Activated naive CD8-positive, alpha-beta T cell treated with anti-CD3 and anti-CD28 coated beads, Interleukin-2, amount 10 ng/mL, durations not matched to agents 7 days and 5 days (primary cell): Measurements from ENCODE around the gene SWAP70. TPM values are rescaled to one million over a fixed set of nuclear protein-coding genes. Genes with fewer than 3 reads are reported as not detected.

ENCODE experiments used
- ATAC-seq: fragments of 150-1000 bp; cut with Tn5 transposase; one replicate; pipeline ENCODE4 v1.10.0; 2021; ENCODE audit warnings: low read depth, moderate library complexity
- POLR2A ChIA-PET: fragments of 350-600 bp; sonication (Branson Sonifier 250); formaldehyde crosslinking; loops from one replicate; lab custom pipeline; 2021; ENCODE audit warnings: antibody characterized with exemption; lab: Charles Lee
- DNase-seq: peaks from one replicate; pipeline ENCODE4 v3.0.0; 2021
- H3K27ac Mint-ChIP-seq: one replicate; pipeline ENCODE4 v1.8.0; 2022; ENCODE audit warnings: mild to moderate bottlenecking, mixed read lengths
- H3K27me3 Mint-ChIP-seq: one replicate; pipeline ENCODE4 v1.8.0; 2022; ENCODE audit warnings: mild to moderate bottlenecking, moderate library complexity, mixed read lengths
- H3K36me3 Mint-ChIP-seq: one replicate; pipeline ENCODE4 v1.8.0; 2021; ENCODE audit warnings: mild to moderate bottlenecking, mixed read lengths
- H3K4me1 Mint-ChIP-seq: one replicate; pipeline ENCODE4 v1.8.0; 2021; ENCODE audit warnings: mixed read lengths
- H3K4me3 Mint-ChIP-seq: one replicate; pipeline ENCODE4 v1.8.0; 2022; ENCODE audit warnings: mild to moderate bottlenecking, moderate library complexity, mixed read lengths
- H3K9me3 Mint-ChIP-seq: one replicate; pipeline ENCODE4 v1.8.0; 2021; ENCODE audit warnings: mixed read lengths
- total RNA-seq, 2 experiments: library from RNA; stranded (reverse); gene quantifications; one replicate each; pipeline ENCODE4 v1.2.3, GENCODE V29; 2021

The SWAP70 gene
- total RNA-seq, 2 experiments from 2014 or later: 9.4 to 10.6 TPM

DNA sequence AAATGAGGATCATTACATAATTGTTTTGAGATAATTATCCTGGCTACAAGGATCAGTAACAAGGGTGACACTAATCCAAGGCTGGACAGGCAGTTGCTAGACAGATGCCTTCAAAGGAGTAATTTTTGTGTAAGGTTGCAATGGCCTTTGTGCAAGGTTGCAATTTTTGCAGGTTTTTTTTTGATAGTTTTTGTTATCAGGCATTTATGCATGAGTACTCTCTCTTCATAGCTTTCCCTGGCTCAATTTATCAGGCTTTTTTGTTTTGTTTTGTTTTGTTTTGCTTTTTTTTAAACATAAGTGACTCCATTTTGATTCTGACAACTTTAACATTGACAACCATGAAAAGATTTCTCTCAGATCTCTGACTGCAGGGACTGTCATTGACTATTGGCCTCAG is 110.2 kb downstream of the SWAP70 start:
- Mint-ChIP-seq H3K4me1 (peaks cover 3% of the 10 kb centered on the region), H3K27me3 (no peaks in the 10 kb centered on the region), H3K36me3 (no peaks in the 10 kb centered on the region), H3K27ac (no peak overlapping the region), H3K4me3 (no peak overlapping the region), H3K9me3 (peaks cover under 1% of the 10 kb centered on the region)
- no peak for ATAC-seq
- POLR2A ChIA-PET: no interaction called here
- no peak for DNase-seq

DNA sequence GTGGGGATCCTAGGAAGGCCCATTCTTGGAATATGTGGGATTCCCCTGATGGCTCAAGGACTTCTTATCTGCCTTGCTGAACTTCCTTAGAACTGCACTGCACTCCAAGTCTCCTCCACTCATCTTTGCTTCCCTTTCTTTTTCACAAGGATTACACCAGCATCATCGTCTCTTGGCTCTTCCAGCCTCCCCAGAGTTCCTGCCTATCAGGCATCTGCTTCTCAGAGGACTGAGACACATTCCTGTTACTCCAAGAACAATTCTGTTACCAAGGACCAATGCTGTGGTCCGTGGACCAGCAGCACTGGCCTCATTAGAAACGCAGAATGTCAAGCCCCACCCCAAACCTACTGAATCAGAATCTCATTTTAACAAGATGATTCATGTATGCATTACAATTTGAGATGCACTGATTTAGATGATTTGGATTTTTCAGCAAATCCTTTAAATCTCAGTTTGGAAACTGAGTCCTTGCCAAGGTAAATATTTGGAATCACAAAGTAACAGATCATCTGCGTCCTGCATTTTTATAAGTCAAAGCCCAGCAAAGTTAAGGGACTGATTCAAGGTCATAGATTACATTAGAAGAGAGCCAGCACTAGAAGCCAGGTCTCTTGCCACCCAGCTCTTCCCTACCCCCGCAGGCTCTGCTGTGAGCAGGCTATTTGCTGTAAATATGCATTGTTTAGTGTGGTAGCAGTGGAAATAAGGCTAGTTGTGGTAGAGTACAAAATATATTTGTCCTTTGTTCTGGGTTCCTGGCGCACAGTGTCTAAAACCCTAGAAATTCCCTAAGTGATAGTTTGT is 110.9 kb downstream of the SWAP70 start:
- Mint-ChIP-seq H3K9me3 (no peaks in the 10 kb centered on the region), H3K4me1 (peaks cover 3% of the 10 kb centered on the region), H3K4me3 (no peak overlapping the region), H3K36me3 (no peaks in the 10 kb centered on the region), H3K27me3 (no peaks in the 10 kb centered on the region), H3K27ac (no peak overlapping the region)
- no peak for ATAC-seq
- POLR2A ChIA-PET: no interaction called here
- no peak for DNase-seq

DNA sequence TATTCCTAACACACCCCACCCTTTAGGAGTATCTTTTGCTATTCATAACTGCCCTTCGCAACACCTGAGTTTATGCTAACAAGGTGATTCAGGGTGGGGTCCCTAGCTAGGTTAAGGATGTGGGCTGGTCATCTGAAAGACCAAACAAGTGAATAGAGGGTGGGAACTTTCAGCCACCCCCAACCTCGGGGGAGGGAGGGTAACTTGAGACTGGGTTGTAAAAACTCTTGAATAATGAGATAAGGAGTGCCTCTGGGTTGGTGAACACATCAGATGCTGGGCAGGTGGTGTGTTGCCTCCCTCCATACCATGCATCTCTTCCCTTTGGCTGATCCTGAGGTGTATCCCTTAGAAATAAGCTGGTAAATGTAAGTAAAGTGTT is 111.5 kb downstream of the SWAP70 start:
- Mint-ChIP-seq H3K9me3 (no peaks in the 10 kb centered on the region), H3K27me3 (no peaks in the 10 kb centered on the region), H3K4me1 (peaks cover 3% of the 10 kb centered on the region), H3K36me3 (peaks cover 2% of the 10 kb centered on the region), H3K4me3 (no peak overlapping the region), H3K27ac (no peak overlapping the region)
- no peak for ATAC-seq
- DNase-seq: no peak
- POLR2A ChIA-PET: no interaction called here

- POLR2A ChIA-PET: no interaction called here
- ATAC-seq (no peak), DNase-seq (no peak)
- Mint-ChIP-seq H3K36me3 (peaks cover 4% of the 10 kb centered on the region), H3K27ac (no peak overlapping the region), H3K4me3 (no peak overlapping the region), H3K4me1 (peaks cover 3% of the 10 kb centered on the region), H3K27me3 (no peaks in the 10 kb centered on the region), H3K9me3 (no peaks in the 10 kb centered on the region)
These were observed 112.3 kb downstream of the SWAP70 start for GRCh38 chr11:9776203-9776602.

GRCh38 chr11:9777066-9777465 is 113.2 kb downstream of the SWAP70 start:
- Mint-ChIP-seq H3K4me3 (no peak overlapping the region), H3K36me3 (peaks cover 4% of the 10 kb centered on the region), H3K27me3 (no peaks in the 10 kb centered on the region), H3K9me3 (no peaks in the 10 kb centered on the region), H3K27ac (no peak overlapping the region), H3K4me1 (no peaks in the 10 kb centered on the region)
- DNase-seq (no peak), ATAC-seq (no peak)
- POLR2A ChIA-PET: no interaction called here

DNA sequence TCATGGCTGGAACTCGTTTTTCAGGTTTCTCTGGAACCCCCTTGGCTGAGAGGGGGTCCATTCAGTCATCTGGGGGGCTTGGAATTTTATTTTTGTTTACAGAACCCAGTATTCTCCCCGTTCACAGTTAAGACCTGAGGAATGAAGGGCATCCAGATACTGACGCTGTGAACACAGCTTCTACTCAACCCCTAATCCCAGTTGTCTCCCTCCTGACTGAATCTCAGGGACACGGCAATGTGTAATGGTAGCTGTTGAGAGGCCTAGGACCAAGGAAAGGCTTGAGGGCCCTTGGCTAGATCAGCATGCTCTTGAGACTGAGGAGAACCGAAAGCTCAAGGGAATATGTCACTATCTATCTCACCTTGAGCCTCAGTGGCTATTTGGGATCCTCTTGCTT is 113.6 kb downstream of the SWAP70 start:
- POLR2A ChIA-PET: no interaction called here
- H3K36me3 Mint-ChIP-seq: peaks cover 4% of the 10 kb centered on the region
- H3K27me3 Mint-ChIP-seq: no peaks in the 10 kb centered on the region
- no peak overlapping the region for H3K27ac Mint-ChIP-seq
- H3K4me3 Mint-ChIP-seq: no peak overlapping the region
- DNase-seq: no peak
- H3K9me3 Mint-ChIP-seq: no peaks in the 10 kb centered on the region
- H3K4me1 Mint-ChIP-seq: no peaks in the 10 kb centered on the region
- no peak for ATAC-seq

- H3K4me1 Mint-ChIP-seq: no peaks in the 10 kb centered on the region
- no peak overlapping the region for H3K4me3 Mint-ChIP-seq
- no peaks in the 10 kb centered on the region for H3K27me3 Mint-ChIP-seq
- POLR2A ChIA-PET: no interaction called here
- H3K27ac Mint-ChIP-seq: no peak overlapping the region
- ATAC-seq (no peak), DNase-seq (no peak)
- no peaks in the 10 kb centered on the region for H3K9me3 Mint-ChIP-seq
- H3K36me3 Mint-ChIP-seq: peaks cover 4% of the 10 kb centered on the region
These were observed 117.1 kb downstream of the SWAP70 start for GRCh38 chr11:9780929-9781328.

DNA sequence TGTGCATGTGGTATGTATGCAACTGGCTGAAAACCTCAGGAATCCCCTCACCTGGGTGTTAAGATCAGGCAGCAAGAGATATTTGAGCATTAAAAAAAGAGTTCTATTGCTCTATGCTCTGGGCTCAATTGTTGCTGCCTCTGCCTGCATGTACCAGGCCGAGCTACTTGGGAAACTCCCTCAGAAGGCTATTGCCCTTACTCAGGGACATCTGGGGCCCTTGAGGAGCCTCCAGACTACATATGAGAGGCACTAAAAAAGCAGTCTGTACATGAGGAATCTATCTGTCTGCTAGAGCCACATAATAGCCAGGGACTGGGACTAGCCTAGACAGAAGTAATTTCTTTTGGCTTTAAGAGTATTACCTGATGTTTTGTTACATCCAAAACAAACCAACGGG is 120.1 kb downstream of the SWAP70 start:
- no peak for DNase-seq
- no peaks in the 10 kb centered on the region for H3K27me3 Mint-ChIP-seq
- POLR2A ChIA-PET: no interaction called here
- no peak overlapping the region for H3K4me3 Mint-ChIP-seq
- H3K4me1 Mint-ChIP-seq: peaks cover 7% of the 10 kb centered on the region
- no peak for ATAC-seq
- H3K27ac Mint-ChIP-seq: no peak overlapping the region
- H3K9me3 Mint-ChIP-seq: no peaks in the 10 kb centered on the region
- peaks cover 8% of the 10 kb centered on the region for H3K36me3 Mint-ChIP-seq

GRCh38 chr11:9784602-9785315 is 120.9 kb downstream of the SWAP70 start:
- H3K4me1 Mint-ChIP-seq: peaks cover 7% of the 10 kb centered on the region
- H3K4me3 Mint-ChIP-seq: no peak overlapping the region
- H3K9me3 Mint-ChIP-seq: no peaks in the 10 kb centered on the region
- H3K36me3 Mint-ChIP-seq: peaks cover 8% of the 10 kb centered on the region
- POLR2A ChIA-PET: no interaction called here
- no peaks in the 10 kb centered on the region for H3K27me3 Mint-ChIP-seq
- DNase-seq (no peak), ATAC-seq (no peak)
- no peak overlapping the region for H3K27ac Mint-ChIP-seq

- Mint-ChIP-seq H3K27ac (no peak overlapping the region), H3K27me3 (no peaks in the 10 kb centered on the region)
- POLR2A ChIA-PET: no interaction called here
These were observed 123.4 kb downstream of the SWAP70 start for GRCh38 chr11:9787260-9787659.

DNA sequence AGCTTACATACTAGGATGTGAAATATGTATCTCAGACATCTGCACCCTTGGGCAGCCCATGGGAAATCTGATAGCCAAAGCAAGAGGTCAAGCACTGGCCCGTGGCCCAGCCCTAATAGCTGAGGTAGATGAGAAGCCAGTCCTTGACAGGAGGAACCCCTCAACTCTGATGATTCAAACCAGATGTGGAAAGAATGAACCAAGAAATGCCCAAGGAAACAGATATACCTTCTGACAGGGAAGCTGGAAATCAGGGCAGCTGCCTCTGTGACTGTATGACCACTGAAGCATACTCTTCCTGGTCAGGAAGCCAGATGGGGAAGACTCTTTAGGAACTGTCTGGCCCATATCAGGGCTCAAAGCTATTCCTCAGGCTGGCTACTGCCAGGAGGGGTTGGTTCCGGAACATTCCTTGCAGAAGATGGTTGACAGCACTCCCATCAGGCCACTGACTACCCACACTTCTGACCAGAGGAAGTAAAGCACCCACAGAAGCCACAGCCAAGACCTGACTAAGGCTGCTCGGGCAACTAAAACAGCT is 124.2 kb downstream of the SWAP70 start:
- Mint-ChIP-seq H3K36me3 (peaks cover 8% of the 10 kb centered on the region), H3K4me3 (no peak overlapping the region), H3K9me3 (no peaks in the 10 kb centered on the region), H3K4me1 (peaks cover 7% of the 10 kb centered on the region), H3K27me3 (no peaks in the 10 kb centered on the region), H3K27ac (no peak overlapping the region)
- no peak for DNase-seq
- POLR2A ChIA-PET: no interaction called here
- ATAC-seq: no peak

More at GRCh38 chr11:9787260-9787659, 123.4 kb downstream of the SWAP70 start:
- DNase-seq (no peak), ATAC-seq (no peak)
- Mint-ChIP-seq H3K4me1 (peaks cover 7% of the 10 kb centered on the region), H3K36me3 (peaks cover 8% of the 10 kb centered on the region), H3K9me3 (no peaks in the 10 kb centered on the region), H3K4me3 (no peak overlapping the region)

GRCh38 chr11:9789910-9790309 is 126.0 kb downstream of the SWAP70 start:
- no peak for ATAC-seq
- Mint-ChIP-seq H3K27me3 (no peaks in the 10 kb centered on the region), H3K4me3 (no peak overlapping the region), H3K9me3 (no peaks in the 10 kb centered on the region), H3K36me3 (peaks cover 8% of the 10 kb centered on the region), H3K4me1 (peaks cover 7% of the 10 kb centered on the region), H3K27ac (no peak overlapping the region)
- DNase-seq: no peak
- POLR2A ChIA-PET: no interaction called here

- POLR2A ChIA-PET: no interaction called here
- H3K9me3 Mint-ChIP-seq: no peaks in the 10 kb centered on the region
- ATAC-seq: no peak
- no peaks in the 10 kb centered on the region for H3K27me3 Mint-ChIP-seq
- no peak for DNase-seq
- peaks cover 8% of the 10 kb centered on the region for H3K36me3 Mint-ChIP-seq
- no peak overlapping the region for H3K4me3 Mint-ChIP-seq
- H3K27ac Mint-ChIP-seq: no peak overlapping the region
- H3K4me1 Mint-ChIP-seq: peaks cover 7% of the 10 kb centered on the region
These were observed 126.8 kb downstream of the SWAP70 start for GRCh38 chr11:9790703-9791102.

GRCh38 chr11:9796266-9796665 is 132.4 kb downstream of the SWAP70 start:
- H3K36me3 Mint-ChIP-seq: peaks cover under 1% of the 10 kb centered on the region
- no peaks in the 10 kb centered on the region for H3K27me3 Mint-ChIP-seq
- H3K27ac Mint-ChIP-seq: no peak overlapping the region
- POLR2A ChIA-PET: interaction anchor here (0.5 kb wide), 1 partner anchor 128 kb away, joined by 3 read pairs; no protein-coding TSS in a partner anchor
- ATAC-seq (no peak), DNase-seq (no peak)
- no peak overlapping the region for H3K4me3 Mint-ChIP-seq
- H3K4me1 Mint-ChIP-seq: no peaks in the 10 kb centered on the region
- no peaks in the 10 kb centered on the region for H3K9me3 Mint-ChIP-seq
